H1 (cell line): Measurements from ENCODE around the gene FRMD4A. TPM values are rescaled to one million over a fixed set of nuclear protein-coding genes. Genes with fewer than 3 reads are reported as not detected.

Experiments used
- ATF2 ChIP-seq: IDR thresholded peaks from 2 replicates; pipeline ENCODE4 v1.6.1; 2012; ENCODE audit warnings: low read length, inconsistent platforms
- BACH1 ChIP-seq: IDR thresholded peaks from 2 replicates; pipeline ENCODE4 v1.6.1; 2012; ENCODE audit warnings: low read length, improper control_type of control experiment
- CBX5 ChIP-seq: fragments of 300-800, 300-1000 bp; sonication (generic); IDR thresholded peaks from 2 replicates; pipeline ENCODE4 v1.7.1; 2016; ENCODE audit warnings: antibody characterized with exemption, low read length, low read depth
- CBX8 ChIP-seq: fragments of 300-800, 300-1000 bp; sonication (generic); IDR thresholded peaks from 2 replicates; pipeline ENCODE4 v1.7.1; 2016; ENCODE audit warnings: low read depth, low read length, borderline replicate concordance
- CREB1 ChIP-seq: IDR thresholded peaks from 2 replicates; pipeline ENCODE4 v1.6.1; 2012; ENCODE audit warnings: inconsistent platforms
- EP300 ChIP-seq, 2 experiments: IDR thresholded peaks; 1 replicate in 1 of 2; 2 replicates in 1 of 2; pipeline ENCODE4 v1.6.1; 2011 to 2012; ENCODE audit warnings: low read depth in 2 of 2, low read length in 2 of 2, mild to moderate bottlenecking in 2 of 2, borderline replicate concordance in 1 of 2, inconsistent platforms in 1 of 2, moderate library complexity in 1 of 2
- FOSL1 ChIP-seq: IDR thresholded peaks from 2 replicates; pipeline ENCODE4 v1.6.1; 2011; ENCODE audit warnings: mild to moderate bottlenecking, low read depth, low read length, moderate library complexity; ENCODE audit not compliant: insufficient read depth
- HDAC6 ChIP-seq: IDR thresholded peaks from one replicate; pipeline ENCODE4 v1.7.1; 2012; ENCODE audit warnings: low read depth, mild to moderate bottlenecking, inconsistent platforms, low read length, moderate library complexity
- JUN ChIP-seq: IDR thresholded peaks from 2 replicates; pipeline ENCODE4 v1.6.1; 2011; ENCODE audit warnings: low read depth, mild to moderate bottlenecking, improper control_type of control experiment, low read length
- KDM1A ChIP-seq: fragments of 200-600, 300-600 bp; sonication (generic); IDR thresholded peaks from 2 replicates; pipeline ENCODE4 v1.7.1; 2016; ENCODE audit warnings: mild to moderate bottlenecking, low read length, borderline replicate concordance
- NANOG ChIP-seq: IDR thresholded peaks from 2 replicates; pipeline ENCODE4 v1.6.1; 2011; ENCODE audit warnings: low read length, low read depth, mild to moderate bottlenecking, inconsistent platforms; ENCODE audit not compliant: insufficient read depth, poor library complexity, severe bottlenecking
- NRF1 ChIP-seq: IDR thresholded peaks from 2 replicates; pipeline ENCODE4 v1.6.1; 2011; ENCODE audit warnings: mild to moderate bottlenecking, low read depth, low read length, improper control_type of control experiment
- RAD21 ChIP-seq, 2 experiments: IDR thresholded peaks in 1 of 2; conservative IDR thresholded peaks in 1 of 2; 2 replicates each; pipeline ENCODE4 v1.6.1; 2011; ENCODE audit warnings: low read depth in 2 of 2, low read length in 2 of 2, improper control_type of control experiment in 1 of 2, inconsistent platforms in 1 of 2, mild to moderate bottlenecking in 1 of 2, moderate library complexity in 1 of 2
- RBBP5 ChIP-seq: IDR thresholded peaks from 2 replicates; pipeline ENCODE4 v1.7.1; 2012; ENCODE audit warnings: low read depth, mild to moderate bottlenecking, inconsistent platforms, low read length, moderate library complexity, borderline replicate concordance
- RFX5 ChIP-seq: IDR thresholded peaks from 2 replicates; pipeline ENCODE4 v1.6.1; 2011; ENCODE audit warnings: low read depth, low read length, improper control_type of control experiment, borderline replicate concordance
- SIRT6 ChIP-seq: IDR thresholded peaks from one replicate; pipeline ENCODE4 v1.7.1; 2012; ENCODE audit warnings: low read length, inconsistent platforms
- SP1 ChIP-seq: IDR thresholded peaks from 2 replicates; pipeline ENCODE4 v1.6.1; 2011; ENCODE audit warnings: low read depth, low read length
- SUZ12 ChIP-seq: fragments of 200-600 bp; sonication (generic); IDR thresholded peaks from 2 replicates; pipeline ENCODE4 v1.6.1; 2012; ENCODE audit warnings: mild to moderate bottlenecking, inconsistent platforms, low read length, moderate library complexity, mixed read lengths
- TBP ChIP-seq: IDR thresholded peaks from 2 replicates; pipeline ENCODE4 v1.6.1; 2011; ENCODE audit warnings: low read depth, low read length, improper control_type of control experiment
- TEAD4 ChIP-seq: IDR thresholded peaks from 2 replicates; pipeline ENCODE4 v1.6.1; 2012; ENCODE audit warnings: low read depth, low read length, inconsistent platforms, mixed read lengths
- polyA plus RNA-seq, 7 experiments: library from polyadenylated mRNA; depleted of rRNA in 3 of 7; stranded (reverse) in 5 of 7; unstranded in 2 of 7; fragments of >200 nt in 5 of 7; fragments of 200-250 nt in 2 of 7; gene quantifications; 1 replicate in 5 of 7; 2 replicates in 1 of 7; 4 replicates in 1 of 7; pipeline versions ENCODE4 v1.2.1 to v1.2.3, GENCODE V29; 2011 to 2013; ENCODE audit warnings: missing spikeins in 2 of 7, mixed read lengths in 2 of 7
- total RNA-seq: library from RNA; stranded (reverse); fragmentation: NEBNext Ultra II Directional; extraction: Animal tissue kit (Norgen Biotek cat#: 25700); gene quantifications from 2 replicates; pipeline ENCODE4 v1.2.1, GENCODE V29; 2021
- TF ChIP-seq, protein P1 (sequence below): IDR thresholded peaks from 2 replicates; pipeline ENCODE4 v1.6.1; 2011; ENCODE audit warnings: low read depth, mild to moderate bottlenecking, low read length; ENCODE audit not compliant: insufficient read depth
- TF ChIP-seq, protein P2 (sequence below): IDR thresholded peaks from 2 replicates; pipeline ENCODE4 v1.6.1; 2012; ENCODE audit warnings: inconsistent platforms

Gene FRMD4A
- total and polyA plus RNA-seq, 2 of the 8 experiments (the other 6 are each of a cell fraction or from before 2014, with no cell fraction given): 38.6 to 39.6 TPM

DNA sequence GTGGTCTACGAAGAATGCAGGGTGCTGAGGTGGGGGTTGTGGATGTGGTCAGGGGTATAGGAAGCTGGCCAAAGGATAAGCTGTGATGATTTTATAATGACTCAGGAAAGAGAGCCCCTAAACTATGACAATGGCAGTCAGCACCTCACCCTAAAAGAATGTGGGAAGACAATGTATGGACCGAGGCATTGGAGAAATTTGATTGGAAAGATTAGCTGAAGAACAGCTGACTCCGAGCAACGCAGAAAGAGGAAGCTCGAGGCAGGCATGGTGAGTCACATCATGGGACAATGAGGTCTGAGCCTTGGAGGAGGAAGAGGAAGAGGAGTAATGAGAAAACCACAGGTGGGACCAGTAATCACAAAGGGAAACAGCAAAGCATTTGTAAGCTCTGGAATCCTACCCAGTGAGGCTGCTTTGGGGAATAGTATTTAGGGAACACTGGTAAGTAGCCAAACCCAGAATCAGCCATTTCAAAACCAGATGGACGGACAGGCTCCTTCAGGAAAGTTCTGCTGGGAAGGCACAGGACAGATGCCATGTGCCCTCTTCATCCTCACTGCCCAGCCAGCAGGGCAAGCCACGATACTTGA, 448.5 kb downstream of the FRMD4A start (continued):
- TF ChIP-seq CBX5: no peak
- no peak for TF ChIP-seq CBX8
- peak; percentile 60; the same call in 1 of the 2 replicates for TF ChIP-seq TBP
- TF ChIP-seq SIRT6: no peak
- TF ChIP-seq SP1: peak; percentile 75; the same call in 1 of the 2 replicates
- peak in 1 of 2 experiments; percentile 6; a peak in 1 of 4 replicates for TF ChIP-seq RAD21 (IDR thresholded peaks at IDR 0.05 in 1 of 2, conservative IDR thresholded peaks at IDR 0.05 in 1 of 2; ENCODE audit: low read depth in 2 of 2, low read length in 2 of 2)
- TF ChIP-seq FOSL1: no peak
- no peak for TF ChIP-seq SUZ12
- TF ChIP-seq RBBP5: no peak
- peak in 1 of 2 experiments; percentile 67; a peak in 1 of 3 replicates for TF ChIP-seq EP300 (IDR thresholded peaks at IDR 0.05; ENCODE audit: borderline replicate concordance in 1 of 2, low read depth in 2 of 2, low read length in 2 of 2)
- peak; percentile 70 for TF ChIP-seq NANOG
- TF ChIP-seq TEAD4: peak; percentile 78
- TF ChIP-seq NRF1: no peak
- TF ChIP-seq CREB1: peak; percentile 51; the same call in 1 of the 2 replicates
- TF ChIP-seq, protein P1, sequence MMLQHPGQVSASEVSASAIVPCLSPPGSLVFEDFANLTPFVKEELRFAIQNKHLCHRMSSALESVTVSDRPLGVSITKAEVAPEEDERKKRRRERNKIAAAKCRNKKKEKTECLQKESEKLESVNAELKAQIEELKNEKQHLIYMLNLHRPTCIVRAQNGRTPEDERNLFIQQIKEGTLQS: no peak
- TF ChIP-seq ATF2: 0 out of 2 replicates have a peak, but pooled peaks have one; percentile 58
- 0 out of 2 replicates have a peak, but pooled peaks have one; percentile 22 for TF ChIP-seq JUN
- no peak for TF ChIP-seq RFX5
- no peak for TF ChIP-seq HDAC6
- TF ChIP-seq KDM1A: no peak
- no peak for TF ChIP-seq BACH1
- TF ChIP-seq, protein P2, sequence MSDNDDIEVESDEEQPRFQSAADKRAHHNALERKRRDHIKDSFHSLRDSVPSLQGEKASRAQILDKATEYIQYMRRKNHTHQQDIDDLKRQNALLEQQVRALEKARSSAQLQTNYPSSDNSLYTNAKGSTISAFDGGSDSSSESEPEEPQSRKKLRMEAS: peak; percentile 49
